ENCODE data around the gene NDUFC2. TPM values are rescaled to one million over a fixed set of nuclear protein-coding genes. Genes with fewer than 3 reads are reported as not detected.

NDUFC2 gene
- total and polyA plus RNA-seq, 11 donors: 164 to 351 (median 258) TPM

DNA sequence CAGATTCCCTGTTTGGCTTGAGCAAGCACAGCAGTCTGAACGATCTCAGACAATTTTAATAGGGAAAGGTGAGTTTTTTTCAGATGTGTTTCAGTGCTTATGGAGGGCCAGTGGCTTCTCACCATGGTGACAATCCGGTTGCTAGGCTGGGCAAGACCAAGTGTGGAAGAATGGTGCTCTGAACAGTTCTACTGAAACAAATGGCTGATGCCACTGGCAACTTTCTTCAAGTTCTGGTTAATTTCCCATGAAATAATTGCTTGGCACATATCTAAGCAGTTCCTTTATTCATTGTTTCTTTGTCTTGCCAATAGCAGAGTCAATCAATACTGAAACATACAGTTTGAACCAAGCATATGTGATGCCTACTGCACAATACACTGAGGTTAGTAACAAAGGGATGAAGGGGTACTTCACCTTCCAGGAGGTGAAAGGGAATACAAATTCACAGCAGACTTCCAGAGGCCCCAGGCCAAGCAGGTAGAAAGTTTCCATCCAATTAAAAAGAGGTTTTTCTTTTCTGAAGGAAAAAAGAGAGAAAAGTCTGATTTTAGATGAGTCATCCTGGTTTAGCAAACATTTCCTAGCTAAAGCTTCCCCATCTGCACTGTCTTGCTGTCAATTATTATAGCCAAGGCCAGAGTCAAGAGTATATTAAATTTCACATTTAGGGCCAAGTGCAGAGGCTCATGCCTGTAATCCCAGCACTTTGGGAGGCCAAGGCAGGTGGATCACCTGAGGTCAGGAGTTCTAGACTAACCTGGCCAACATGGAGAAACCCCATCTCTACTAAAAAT, 21.2 kb upstream of the NDUFC2 start:
- Histone ChIP-seq H3K27ac (no peak overlapping the region), H3K4me3 (no peak overlapping the region), H3K9me3 (no peaks in the 10 kb centered on the region), H3K27me3 (no peaks in the 10 kb centered on the region), H3K4me1 (peaks cover 0 to 10% (median 0%) of the 10 kb centered on the region in 12 donors), H3K36me3 (peaks cover 0 to 68% (median 48%) of the 10 kb centered on the region in 9 donors)
- DNase-seq (no peak), ATAC-seq (no peak)
- TF ChIP-seq, protein P1, sequence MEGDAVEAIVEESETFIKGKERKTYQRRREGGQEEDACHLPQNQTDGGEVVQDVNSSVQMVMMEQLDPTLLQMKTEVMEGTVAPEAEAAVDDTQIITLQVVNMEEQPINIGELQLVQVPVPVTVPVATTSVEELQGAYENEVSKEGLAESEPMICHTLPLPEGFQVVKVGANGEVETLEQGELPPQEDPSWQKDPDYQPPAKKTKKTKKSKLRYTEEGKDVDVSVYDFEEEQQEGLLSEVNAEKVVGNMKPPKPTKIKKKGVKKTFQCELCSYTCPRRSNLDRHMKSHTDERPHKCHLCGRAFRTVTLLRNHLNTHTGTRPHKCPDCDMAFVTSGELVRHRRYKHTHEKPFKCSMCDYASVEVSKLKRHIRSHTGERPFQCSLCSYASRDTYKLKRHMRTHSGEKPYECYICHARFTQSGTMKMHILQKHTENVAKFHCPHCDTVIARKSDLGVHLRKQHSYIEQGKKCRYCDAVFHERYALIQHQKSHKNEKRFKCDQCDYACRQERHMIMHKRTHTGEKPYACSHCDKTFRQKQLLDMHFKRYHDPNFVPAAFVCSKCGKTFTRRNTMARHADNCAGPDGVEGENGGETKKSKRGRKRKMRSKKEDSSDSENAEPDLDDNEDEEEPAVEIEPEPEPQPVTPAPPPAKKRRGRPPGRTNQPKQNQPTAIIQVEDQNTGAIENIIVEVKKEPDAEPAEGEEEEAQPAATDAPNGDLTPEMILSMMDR (IDR thresholded peaks at IDR 0.05): no peak
- TF ChIP-seq POLR2A (IDR thresholded peaks at IDR 0.05): no peak
- WGBS, 4 donors: 69 to 93% (median 87%) methylated on average over 2 of the region's 2 CpGs
- intact Hi-C loops (cut with DNase I): no loop called here

DNA sequence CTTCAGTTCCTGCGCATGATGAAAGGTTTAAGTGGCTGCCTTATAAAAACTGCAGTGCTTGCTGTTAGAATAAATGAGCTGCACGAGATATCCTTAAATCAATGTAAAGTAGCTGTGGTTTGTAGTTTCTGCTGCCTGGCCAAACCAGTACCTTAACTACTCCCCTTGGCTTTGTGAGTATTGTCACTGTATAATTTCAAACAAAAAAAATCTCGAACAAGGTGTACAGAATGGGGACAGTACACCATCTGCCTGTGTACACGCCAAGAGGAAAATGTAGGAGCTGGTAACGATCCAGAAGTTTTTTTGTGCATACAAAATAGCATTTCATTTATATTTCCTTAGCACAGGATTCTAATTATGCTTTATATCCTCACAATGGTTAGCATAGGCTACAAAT, 20.6 kb upstream of the NDUFC2 start:
- intact Hi-C loops (cut with DNase I): no loop called here
- peaks cover 0 to 71% (median 44%) of the 10 kb centered on the region in 9 donors for H3K36me3 ChIP-seq
- 43 to 63% (median 55%) methylated on average over 5 of the region's 5 CpGs for WGBS, 4 donors
- no peaks in the 10 kb centered on the region for H3K27me3 ChIP-seq
- TF ChIP-seq POLR2A (IDR thresholded peaks at IDR 0.05): no peak
- TF ChIP-seq, protein P1 (IDR thresholded peaks at IDR 0.05): no peak
- no peaks in the 10 kb centered on the region for H3K9me3 ChIP-seq
- H3K4me1 ChIP-seq: peaks cover 0 to 10% (median 0%) of the 10 kb centered on the region in 12 donors
- ATAC-seq (peak in 1 of 4 donors; percentile 70), DNase-seq (no peak)
- no peak overlapping the region for H3K27ac ChIP-seq
- no peak overlapping the region for H3K4me3 ChIP-seq

DNA sequence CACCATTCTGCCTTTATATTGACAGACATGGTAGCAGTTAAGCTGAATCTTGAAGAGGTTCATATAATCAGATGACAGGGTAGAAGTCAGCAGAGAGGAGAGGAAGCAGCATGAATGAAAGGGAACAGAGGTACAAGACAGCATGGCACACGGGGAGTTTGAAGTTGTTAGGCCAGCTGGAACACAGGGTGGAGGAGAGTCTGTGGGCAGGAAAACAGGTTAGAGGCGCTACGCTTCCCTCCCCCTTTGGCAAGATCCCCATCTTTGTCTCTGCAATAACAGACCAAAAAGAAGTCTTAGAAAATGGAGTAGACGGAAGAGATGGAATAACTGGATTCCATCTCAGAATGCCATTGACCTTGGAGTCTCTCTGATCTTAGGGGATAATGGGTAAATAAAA, 20.0 kb upstream of the NDUFC2 start:
- Histone ChIP-seq H3K9me3 (no peaks in the 10 kb centered on the region), H3K36me3 (peaks cover 0 to 73% (median 47%) of the 10 kb centered on the region in 9 donors), H3K27ac (no peak overlapping the region), H3K4me1 (peaks cover 0 to 10% (median 0%) of the 10 kb centered on the region in 12 donors), H3K4me3 (no peak overlapping the region), H3K27me3 (no peaks in the 10 kb centered on the region)
- WGBS, 4 donors: 65 to 79% (median 74%) methylated on average over 4 of the region's 4 CpGs
- TF ChIP-seq, protein P1 (IDR thresholded peaks at IDR 0.05): no peak
- TF ChIP-seq POLR2A (IDR thresholded peaks at IDR 0.05): no peak
- DNase-seq: no peak
- intact Hi-C loops (cut with DNase I): no loop called here
- ATAC-seq: no peak

DNA sequence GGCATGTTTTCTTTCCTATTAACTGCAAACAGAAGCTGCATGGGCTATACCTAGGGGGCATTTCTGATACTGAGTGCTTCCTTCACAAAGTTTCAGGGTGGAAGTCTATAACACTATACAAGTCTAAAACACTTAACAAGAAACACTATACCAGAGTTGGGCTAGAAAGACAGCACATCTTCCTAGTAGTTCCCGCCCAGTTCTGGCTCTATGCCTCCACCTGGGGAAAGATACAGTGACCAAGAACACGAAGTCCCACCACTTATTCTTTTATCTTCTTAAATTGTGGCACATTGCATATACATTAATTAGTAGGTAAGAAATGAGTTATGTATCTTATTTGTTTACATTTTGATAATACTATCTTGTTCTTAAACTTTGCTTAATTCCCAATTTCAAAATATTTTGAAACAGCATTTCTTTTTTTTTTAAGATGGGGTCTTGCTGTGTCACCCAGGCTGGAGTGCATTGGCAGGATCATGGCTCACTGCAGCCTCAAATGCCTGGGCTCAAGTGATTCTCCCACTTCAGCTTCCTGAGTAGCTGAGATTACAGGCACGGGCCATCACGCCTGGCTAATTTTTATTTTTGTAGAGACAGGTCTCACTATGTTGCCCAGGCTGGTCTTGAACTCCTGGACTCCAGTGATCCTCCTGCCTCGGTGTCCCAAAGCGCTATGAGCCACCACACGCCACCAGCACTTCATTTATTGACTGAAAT, 18.2 kb upstream of the NDUFC2 start:
- ATAC-seq (peak in 1 of 4 donors; percentile 28), DNase-seq (peak in 1 of 5 donors; percentile 25)
- intact Hi-C loops (cut with DNase I): no loop called here
- Histone ChIP-seq H3K27me3 (no peaks in the 10 kb centered on the region), H3K9me3 (no peaks in the 10 kb centered on the region), H3K36me3 (peaks cover 0 to 60% (median 35%) of the 10 kb centered on the region in 9 donors), H3K4me3 (no peak overlapping the region), H3K27ac (no peak overlapping the region), H3K4me1 (peaks cover 0 to 10% (median 0%) of the 10 kb centered on the region in 12 donors)
- WGBS, 4 donors: 73 to 89% (median 83%) methylated on average over 7 of the region's 7 CpGs
- TF ChIP-seq, protein P1 (IDR thresholded peaks at IDR 0.05): no peak
- no peak for TF ChIP-seq POLR2A (IDR thresholded peaks at IDR 0.05)
